Suppressor macrophage treated with lipopolysaccharide for 4 hours (primary cell): ENCODE measurements around the gene MS4A14.
A peak's percentile ranks its signal among the peaks of the same experiment; 100 is the strongest.
"Not testable (repeated sequence)": the region's sequence is repeated elsewhere in the genome, so short reads cannot be mapped to it uniquely, and the experiment has no call there.

Experiments used
- DNase-seq: peaks from one replicate; pipeline ENCODE4 v3.0.0-alpha.2; 2020

The MS4A14 gene

GRCh38 chr11:60396382-60396781 is at the start of gene MS4A14:
MS4A14 (plus strand) TSS chr11:60396459; CDS start chr11:60396579, 120 bp downstream.
- DNase-seq: peak; percentile 86

DNA sequence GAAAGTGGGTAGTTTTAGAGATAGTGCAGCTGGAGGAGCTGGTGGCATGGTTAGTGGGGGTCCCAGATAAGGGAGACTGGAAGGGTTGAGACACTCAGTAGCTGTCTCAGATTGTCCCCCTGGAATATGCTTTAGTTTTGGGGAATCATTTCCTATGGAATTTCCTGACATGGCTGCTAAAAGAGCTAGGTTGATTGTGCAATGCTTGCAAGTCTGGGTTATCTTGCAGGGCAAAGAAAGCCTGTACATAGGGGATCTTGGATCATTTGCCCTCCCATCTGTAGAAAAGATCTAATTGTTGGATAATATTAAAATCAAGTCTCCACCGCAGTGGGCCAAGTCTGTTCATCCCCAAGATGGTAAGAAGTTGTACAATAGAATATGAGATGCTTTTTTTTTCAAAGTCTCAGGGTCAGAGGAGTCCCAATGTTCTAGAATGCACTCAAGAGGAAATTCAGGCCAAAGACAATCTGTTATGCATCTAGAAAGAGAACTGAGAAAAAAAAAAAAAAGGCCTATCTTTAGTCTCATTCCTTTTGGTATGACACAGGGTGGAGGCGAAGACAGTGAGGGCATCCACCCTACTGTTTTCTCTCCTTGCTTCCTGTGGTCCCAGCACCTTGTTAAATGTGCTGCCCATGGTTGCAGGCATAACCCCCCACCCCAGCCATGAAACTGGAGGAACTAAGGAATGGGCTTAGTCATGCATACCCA is 49.0 kb upstream of the MS4A14 start:
- DNase-seq: no peak

GRCh38 chr11:60348116-60348515 is 48.1 kb upstream of the MS4A14 start:
- DNase-seq: no peak

- peak; percentile 72 for DNase-seq
Measured at GRCh38 chr11:60349990-60350389, 46.3 kb upstream of the MS4A14 start.

GRCh38 chr11:60357771-60358170 is 38.5 kb upstream of the MS4A14 start:
- DNase-seq: peak; percentile 77

GRCh38 chr11:60360621-60361020 is 35.6 kb upstream of the MS4A14 start:
- DNase-seq: no peak

- DNase-seq: peak; percentile 62
Measured at GRCh38 chr11:60362241-60362640, 34.0 kb upstream of the MS4A14 start.

GRCh38 chr11:60363542-60364470 is 32.5 kb upstream of the MS4A14 start:
- peak; percentile 91 for DNase-seq

GRCh38 chr11:60366262-60366904 is 29.9 kb upstream of the MS4A14 start:
- DNase-seq: not testable (repeated sequence)

- DNase-seq: peak; percentile 95
Measured at GRCh38 chr11:60367009-60367408, 29.2 kb upstream of the MS4A14 start.

DNA sequence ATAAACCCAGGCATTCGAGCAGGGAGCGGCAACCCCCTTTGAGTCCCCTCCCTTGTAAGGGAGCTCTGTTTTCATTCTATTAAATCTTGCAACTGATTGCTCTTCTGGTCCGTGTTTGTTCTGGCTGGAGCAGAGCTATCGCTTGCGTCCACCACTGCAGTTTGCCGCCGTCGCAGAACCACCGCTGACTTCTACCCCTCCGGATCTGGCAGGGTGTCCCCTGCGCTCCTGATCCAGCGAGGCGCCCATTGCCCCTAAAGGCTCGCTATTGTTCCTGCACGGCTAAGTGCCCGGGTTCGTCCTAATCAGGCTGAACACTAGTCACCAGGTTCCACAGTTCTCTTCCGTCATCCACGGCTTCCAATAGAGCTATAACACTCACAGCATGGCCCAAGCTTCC is 28.4 kb upstream of the MS4A14 start:
- no peak for DNase-seq

GRCh38 chr11:60370252-60370810 is 25.9 kb upstream of the MS4A14 start:
- no peak for DNase-seq

- peak; percentile 50 for DNase-seq
Measured at GRCh38 chr11:60370811-60371298, 25.4 kb upstream of the MS4A14 start.

DNA sequence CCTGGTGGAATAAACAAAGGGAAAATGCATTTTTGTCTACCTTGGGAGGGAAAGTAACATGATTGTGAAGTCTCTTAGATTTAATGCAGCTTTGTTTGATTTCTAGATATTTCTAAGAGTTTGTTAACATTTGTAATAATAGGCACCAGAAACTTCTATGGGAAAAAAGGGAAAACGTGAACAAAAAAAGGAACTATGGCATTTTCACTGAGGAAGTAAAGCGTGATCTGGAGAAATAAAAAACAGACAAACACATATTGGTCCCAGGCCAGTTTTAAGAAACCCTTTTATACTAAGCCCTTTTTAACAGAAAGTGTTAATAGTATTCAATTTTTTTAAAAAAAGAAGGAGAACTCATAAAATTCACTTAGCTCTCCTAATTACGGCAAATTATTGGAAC is 24.9 kb upstream of the MS4A14 start:
- peak; percentile 51 for DNase-seq

- DNase-seq: no peak
Measured at GRCh38 chr11:60371854-60372253, 24.4 kb upstream of the MS4A14 start.

GRCh38 chr11:60372767-60373166 is 23.5 kb upstream of the MS4A14 start:
- no peak for DNase-seq

DNA sequence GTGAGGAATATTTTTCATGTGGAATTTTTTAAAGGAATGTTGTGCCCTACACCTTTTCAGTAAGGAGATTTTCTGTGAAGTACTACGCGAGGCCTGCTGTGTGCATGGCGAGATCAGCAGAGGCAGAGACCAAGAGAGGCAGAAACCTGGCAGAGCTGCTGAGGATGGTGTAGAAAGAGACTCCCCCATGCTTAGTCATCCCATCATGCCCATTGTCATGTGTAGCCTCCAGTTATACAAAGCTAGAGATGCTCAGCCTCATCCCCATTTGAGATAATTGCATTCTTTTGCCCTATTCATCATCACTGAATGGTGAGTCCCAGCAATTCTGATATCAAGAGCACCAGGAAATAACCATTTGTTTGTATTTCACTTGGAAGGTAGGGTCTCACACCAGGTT is 20.9 kb upstream of the MS4A14 start:
- peak; percentile 43 for DNase-seq

GRCh38 chr11:60376601-60377000 is 19.7 kb upstream of the MS4A14 start:
- no peak for DNase-seq

- peak; percentile 96 for DNase-seq
Measured at GRCh38 chr11:60377401-60378136, 18.7 kb upstream of the MS4A14 start.

- peak; percentile 91 for DNase-seq
Measured at GRCh38 chr11:60378354-60378753, 17.9 kb upstream of the MS4A14 start, which contains the start of gene MS4A7. MS4A7 (plus strand) TSS chr11:60378532; CDS start chr11:60383142, 4,610 bp downstream.

GRCh38 chr11:60389279-60389910 is 6.9 kb upstream of the MS4A14 start:
- peak; percentile 72 for DNase-seq

GRCh38 chr11:60390419-60390818 is 5.8 kb upstream of the MS4A14 start:
- no peak for DNase-seq
